Umbilical cord (tissue), 2 donors: ENCODE data around the gene STK26. TPM values are rescaled to one million over a fixed set of nuclear protein-coding genes. Genes with fewer than 3 reads are reported as not detected.
A peak's percentile ranks its signal among the peaks of the same experiment; 100 is the strongest.
"Not testable (repeated sequence)": the region's sequence is repeated elsewhere in the genome, so short reads cannot be mapped to it uniquely, and the experiment has no call there.

Source experiments
- DNase-seq: peaks from one replicate; pipeline ENCODE4 v3.0.0-alpha.2; 2015; ENCODE audit warnings: low spot score
- total RNA-seq: library from RNA; depleted of rRNA; stranded (reverse); fragments of >200 nt; gene quantifications from one replicate; pipeline ENCODE4 v1.2.3, GENCODE V29; 2014; ENCODE audit warnings: low replicate concordance; ENCODE audit not compliant: insufficient read depth

STK26 gene
- total RNA-seq, 1 donor from 2014 or later, result 18.8 TPM

GRCh38 chrX:132093239-132093860 lies 70.2 kb downstream of the STK26 start:
- DNase-seq, result peak; percentile 5

GRCh38 chrX:132094164-132094563 lies 71.1 kb downstream of the STK26 start:
- no peak for DNase-seq

GRCh38 chrX:132098704-132099103 lies 75.6 kb downstream of the STK26 start:
- not testable (repeated sequence) for DNase-seq

- DNase-seq, result no peak
Measured at GRCh38 chrX:132101206-132101605, 78.1 kb downstream of the STK26 start.

GRCh38 chrX:132101799-132102198 lies 78.7 kb downstream of the STK26 start:
- DNase-seq, result no peak

GRCh38 chrX:132107291-132107690 lies 84.2 kb downstream of the STK26 start:
- no peak for DNase-seq

GRCh38 chrX:132114607-132115006 lies 91.5 kb downstream of the STK26 start:
- DNase-seq, result no peak

- no peak for DNase-seq
Measured at GRCh38 chrX:132115792-132116191, 92.7 kb downstream of the STK26 start.

- no peak for DNase-seq
Measured at GRCh38 chrX:132118358-132118757, 95.3 kb downstream of the STK26 start.

- DNase-seq, result no peak
Measured at GRCh38 chrX:132119283-132119682, 96.2 kb downstream of the STK26 start.

- DNase-seq, result peak; percentile 16
Measured at GRCh38 chrX:132119821-132120515, 96.9 kb downstream of the STK26 start.

GRCh38 chrX:132120913-132121312 lies 97.8 kb downstream of the STK26 start:
- DNase-seq, result no peak

Other genes with a start within 250 kb of the STK26 start
- 0.48 TPM for gene FRMD7, start 104.7 kb downstream of the STK26 start, total RNA-seq
- 32.3 TPM for gene RAP2C, start 196.1 kb downstream of the STK26 start, total RNA-seq